Measurements from ENCODE around the gene ZNF236.

Gene ZNF236

DNA sequence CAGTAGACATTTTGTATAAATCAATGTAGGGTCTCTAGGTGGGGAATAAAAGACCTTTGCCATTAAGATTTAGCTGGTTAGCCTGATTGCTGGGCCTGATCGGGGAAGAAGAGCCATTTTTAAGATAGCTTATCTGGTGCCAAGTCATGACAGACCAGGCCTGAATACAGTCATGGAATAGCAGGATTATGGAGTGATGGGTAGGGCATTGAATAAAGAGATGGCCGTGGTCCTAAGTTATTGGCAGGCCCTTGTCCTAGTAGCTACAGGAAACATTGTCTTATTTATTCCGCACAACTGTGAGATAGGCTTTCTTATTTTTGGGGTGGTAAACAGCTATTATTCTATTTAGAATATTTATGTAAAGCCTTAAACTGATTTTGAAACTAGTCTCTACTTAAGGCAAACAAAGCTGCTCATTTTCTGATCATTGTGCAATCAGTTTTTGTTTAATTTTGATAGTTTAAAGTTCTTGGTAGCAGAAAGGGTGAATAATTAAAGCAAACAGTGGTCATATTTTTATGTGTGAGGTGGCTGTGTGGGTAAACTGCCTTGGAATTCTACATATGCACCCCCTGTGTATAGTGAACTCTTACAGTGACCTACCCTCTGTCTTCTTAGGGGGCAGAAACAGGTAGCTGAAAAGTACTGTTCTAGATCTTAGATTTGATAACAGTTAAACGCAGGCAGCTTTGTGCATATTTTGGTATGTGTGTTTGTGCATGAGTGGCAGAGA lies 22.6 kb downstream of the ZNF236 start:
- in situ Hi-C loops (cut with HindIII; ENCODE audit: low pct_ligation_motif_present, low pct_unique_long_range_greater_than_20kb, low sequenced_read_pairs), result no loop called here
- no peak for DNase-seq

DNA sequence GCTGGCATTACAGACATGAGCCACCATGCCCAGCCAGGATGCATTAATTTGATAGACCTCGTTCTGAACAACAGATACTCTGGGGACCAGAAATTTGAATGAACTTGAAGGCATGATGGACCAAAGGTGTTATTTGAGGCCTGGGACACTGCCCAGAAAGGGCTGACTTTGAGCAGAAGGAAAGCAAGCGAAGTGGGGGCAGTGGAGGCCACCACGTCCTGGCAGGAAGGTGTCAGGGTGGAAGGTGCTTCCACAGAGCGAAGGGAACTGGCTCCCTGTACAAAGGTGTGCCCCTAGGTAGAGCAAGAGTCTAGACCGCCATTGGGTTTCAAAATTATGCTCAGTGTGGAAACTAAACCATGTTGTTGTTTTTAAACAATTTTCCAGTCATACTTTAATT lies 23.9 kb downstream of the ZNF236 start:
- no peak for DNase-seq
- in situ Hi-C loops (cut with HindIII; ENCODE audit: low pct_ligation_motif_present, low pct_unique_long_range_greater_than_20kb, low sequenced_read_pairs), result no loop called here

DNA sequence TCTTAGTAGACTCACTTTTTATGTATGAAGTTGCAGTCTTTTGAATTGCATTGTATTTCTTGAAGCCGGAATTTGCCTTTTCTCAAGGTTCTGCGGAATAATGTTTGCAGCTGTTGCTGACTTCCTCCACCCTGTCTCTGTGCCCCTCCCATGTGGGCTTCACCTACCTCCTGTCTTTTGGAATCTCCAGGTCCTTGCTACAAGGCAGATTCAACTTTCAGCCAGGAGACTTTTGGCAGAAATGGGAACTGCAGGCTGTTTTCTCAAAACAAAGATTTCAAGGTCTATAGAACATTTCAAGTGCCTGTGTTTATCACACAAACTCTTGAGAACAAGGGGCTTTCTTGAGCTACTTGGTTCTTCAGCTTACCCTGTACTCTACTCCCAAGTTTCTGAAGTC lies 25.6 kb downstream of the ZNF236 start:
- in situ Hi-C loops (cut with HindIII; ENCODE audit: low pct_ligation_motif_present, low pct_unique_long_range_greater_than_20kb, low sequenced_read_pairs), result no loop called here

DNA sequence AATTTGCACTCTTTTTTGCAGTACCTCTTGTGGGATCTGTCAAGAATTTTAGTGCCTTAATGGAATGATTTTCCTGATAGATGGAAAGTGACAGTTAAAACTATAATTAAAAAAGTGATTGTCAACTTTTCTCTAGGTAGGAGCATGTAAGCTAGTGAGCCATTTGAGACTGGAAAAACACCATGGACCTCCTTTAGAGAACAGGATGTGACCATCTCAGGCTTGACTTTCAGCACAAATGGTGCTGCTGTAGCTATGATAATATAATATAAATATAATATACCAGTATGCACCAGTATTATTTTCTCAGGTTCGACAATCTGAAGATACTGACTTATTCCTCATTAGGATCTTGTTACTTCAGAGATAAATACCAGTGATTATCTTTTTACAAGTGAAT lies 27.8 kb downstream of the ZNF236 start:
- no peak for DNase-seq
- in situ Hi-C loops (cut with HindIII; ENCODE audit: low pct_ligation_motif_present, low pct_unique_long_range_greater_than_20kb, low sequenced_read_pairs), result no loop called here

More for the DNA sequence above, 25.6 kb downstream of the ZNF236 start:
- peak; percentile 6 for DNase-seq

DNA sequence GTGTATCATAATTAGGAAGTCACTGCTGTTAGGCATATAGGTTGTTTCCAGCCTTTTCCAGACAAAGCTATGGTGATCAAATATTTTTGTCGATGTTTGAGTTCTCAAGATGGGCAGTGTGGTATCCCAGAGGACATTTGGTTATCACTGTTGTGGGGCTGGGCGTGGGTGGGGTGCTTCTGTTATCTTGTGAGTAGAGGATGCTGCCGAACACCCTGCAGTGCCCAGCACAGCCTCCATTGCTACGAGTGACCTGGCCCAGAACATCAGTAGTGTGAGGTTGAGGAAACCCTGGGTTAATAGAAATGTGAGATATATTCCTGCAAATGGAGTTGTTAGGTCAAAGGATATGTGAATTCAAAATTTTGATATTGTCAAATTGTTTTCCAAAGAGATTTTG lies 33.2 kb downstream of the ZNF236 start:
- in situ Hi-C loops (cut with HindIII; ENCODE audit: low pct_ligation_motif_present, low pct_unique_long_range_greater_than_20kb, low sequenced_read_pairs), result no loop called here
- no peak for DNase-seq

DNA sequence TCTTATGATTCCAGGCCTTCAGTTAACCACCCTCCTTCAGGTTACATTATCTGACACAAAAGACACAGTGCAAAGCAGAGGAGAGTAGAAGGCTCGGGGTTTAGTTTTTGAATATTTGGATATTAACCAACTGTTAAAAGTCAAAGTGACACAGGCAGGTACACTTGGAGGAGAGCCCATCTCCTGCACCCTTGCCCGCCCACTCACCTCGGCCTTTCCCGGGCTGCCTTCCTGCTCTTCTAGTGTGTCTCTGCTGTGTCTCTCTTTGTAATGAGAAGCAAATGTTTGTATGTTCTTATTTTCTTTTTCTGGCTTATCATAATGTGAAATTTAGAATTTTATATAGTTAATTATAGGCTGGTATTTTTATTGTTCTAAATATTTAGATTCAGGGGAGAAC lies 35.1 kb downstream of the ZNF236 start:
- in situ Hi-C loops (cut with HindIII; ENCODE audit: low pct_ligation_motif_present, low pct_unique_long_range_greater_than_20kb, low sequenced_read_pairs), result no loop called here
- no peak for DNase-seq

DNA sequence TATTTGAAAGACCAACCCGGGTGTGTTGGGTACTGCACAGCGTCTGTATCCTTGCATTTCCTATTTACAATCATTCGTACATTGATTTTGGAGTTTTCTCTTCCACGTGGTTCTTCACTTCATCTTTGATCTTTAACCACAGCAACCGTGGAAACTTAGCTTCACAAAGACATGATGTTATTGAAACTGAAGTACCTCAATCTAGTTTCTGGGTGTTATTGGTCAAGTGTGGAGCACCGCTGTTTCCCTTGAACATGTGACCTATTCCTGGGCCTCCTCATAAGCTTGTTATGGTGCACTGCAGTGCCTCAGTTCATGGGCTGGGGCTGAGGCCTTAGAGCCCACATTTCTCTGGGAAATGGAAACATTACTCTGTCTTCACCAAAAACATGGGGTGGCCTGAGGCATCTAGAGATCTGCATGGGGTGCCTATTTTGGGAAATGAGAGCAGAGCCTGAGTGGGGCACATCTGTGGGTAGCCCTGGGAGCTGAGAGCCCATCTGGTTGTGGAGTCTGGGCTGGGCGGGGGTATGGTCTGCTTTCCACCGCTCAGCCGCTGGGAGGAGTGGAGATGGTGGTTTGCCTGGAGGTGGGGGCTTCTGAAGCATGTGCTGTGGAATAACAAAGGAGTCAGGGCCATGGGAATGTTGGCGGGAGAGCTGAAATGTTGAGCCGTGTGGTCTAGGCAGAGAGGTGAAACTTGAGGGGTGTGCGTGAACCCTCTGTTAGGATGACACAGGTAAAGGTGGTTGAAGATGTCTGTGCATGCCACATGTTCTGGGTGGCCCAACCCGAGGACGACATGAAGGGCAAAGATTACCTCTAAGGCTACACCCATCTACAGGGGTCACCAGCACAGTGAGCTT lies 37.4 kb downstream of the ZNF236 start:
- in situ Hi-C loops (cut with HindIII; ENCODE audit: low pct_ligation_motif_present, low pct_unique_long_range_greater_than_20kb, low sequenced_read_pairs), result no loop called here
- DNase-seq, result no peak

DNA sequence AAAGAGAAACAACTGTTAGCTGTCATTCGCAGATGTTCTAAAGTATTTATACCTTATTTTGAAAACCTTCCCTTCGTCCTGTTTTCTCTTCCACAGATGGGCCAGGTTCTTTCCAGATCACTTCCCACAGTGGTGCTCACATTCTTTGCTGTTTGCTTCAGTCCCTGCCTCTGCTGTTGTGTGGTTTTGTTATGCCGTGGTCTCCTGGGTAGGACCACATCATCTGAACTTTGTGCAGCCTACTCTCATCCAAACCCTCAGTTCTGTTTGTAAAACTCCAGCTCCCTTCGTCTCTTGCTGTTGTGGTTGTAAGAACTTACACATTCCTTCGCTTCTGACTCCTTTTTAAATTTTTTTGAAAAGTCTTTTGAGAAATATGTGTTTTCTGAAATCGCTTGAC lies 38.1 kb downstream of the ZNF236 start:
- in situ Hi-C loops (cut with HindIII; ENCODE audit: low pct_ligation_motif_present, low pct_unique_long_range_greater_than_20kb, low sequenced_read_pairs), result no loop called here
- no peak for DNase-seq

DNA sequence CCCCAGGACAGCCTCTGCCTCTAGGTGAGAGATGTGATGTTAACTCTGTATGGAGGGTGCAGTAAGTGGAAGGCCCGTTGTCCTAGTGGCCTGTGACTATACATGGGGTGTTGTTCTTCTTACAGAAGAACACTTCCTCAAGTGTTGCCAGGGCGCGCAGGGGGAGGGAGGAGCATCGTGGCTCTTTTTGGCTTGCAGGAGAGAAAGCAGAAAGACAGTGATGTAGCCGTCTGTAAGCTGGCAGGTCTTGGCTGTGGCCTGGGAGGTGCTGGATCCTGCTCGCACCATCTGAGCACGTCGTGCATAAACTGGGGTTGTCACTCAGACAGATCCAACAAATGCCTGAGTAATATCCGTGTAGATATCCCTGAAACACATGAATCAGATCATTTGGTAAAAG lies 44.3 kb downstream of the ZNF236 start:
- in situ Hi-C loops (cut with HindIII; ENCODE audit: low pct_ligation_motif_present, low pct_unique_long_range_greater_than_20kb, low sequenced_read_pairs), result no loop called here
- DNase-seq, result no peak

DNA sequence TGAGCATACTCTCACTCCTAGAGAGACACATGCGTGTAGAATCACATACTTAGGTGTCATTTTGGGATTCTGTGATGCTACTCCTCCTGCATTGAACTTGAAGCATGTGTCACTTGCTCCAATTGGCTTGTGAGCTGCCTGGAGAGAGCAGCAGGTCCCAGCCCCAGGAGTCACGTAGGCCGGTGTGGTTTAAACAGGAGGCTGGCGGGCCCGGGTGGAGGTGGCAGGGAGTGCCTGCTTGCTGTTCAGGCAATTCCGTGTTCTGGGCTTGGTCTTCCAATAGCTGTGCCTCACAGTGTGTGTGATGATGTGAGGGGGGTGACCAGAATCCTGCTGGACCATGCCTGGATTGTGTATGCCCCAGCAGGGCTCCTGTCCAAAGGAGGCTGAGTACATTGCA lies 51.0 kb downstream of the ZNF236 start:
- DNase-seq, result no peak
- in situ Hi-C loops (cut with HindIII; ENCODE audit: low pct_ligation_motif_present, low pct_unique_long_range_greater_than_20kb, low sequenced_read_pairs), result no loop called here

DNA sequence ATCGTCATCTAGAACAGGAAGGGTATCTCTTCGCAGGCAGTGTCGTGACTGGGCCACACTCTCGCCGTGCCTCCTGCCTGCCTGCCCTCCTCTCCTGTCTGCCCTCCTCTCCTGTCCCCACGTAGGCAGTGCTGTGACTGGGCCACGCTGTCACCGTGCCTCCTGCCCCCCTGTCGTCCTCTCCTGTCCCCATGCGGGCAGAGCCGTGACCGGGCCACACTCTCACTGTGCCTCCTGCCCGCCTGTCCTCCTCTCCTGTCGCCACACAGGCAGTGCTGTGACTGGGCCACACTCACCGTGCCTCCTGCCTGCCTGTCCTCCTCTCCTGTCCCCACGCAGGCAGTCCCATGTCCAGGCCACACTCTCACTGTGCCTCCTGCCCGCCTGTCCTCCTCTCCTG lies 51.4 kb downstream of the ZNF236 start:
- in situ Hi-C loops (cut with HindIII; ENCODE audit: low pct_ligation_motif_present, low pct_unique_long_range_greater_than_20kb, low sequenced_read_pairs), result no loop called here

DNA sequence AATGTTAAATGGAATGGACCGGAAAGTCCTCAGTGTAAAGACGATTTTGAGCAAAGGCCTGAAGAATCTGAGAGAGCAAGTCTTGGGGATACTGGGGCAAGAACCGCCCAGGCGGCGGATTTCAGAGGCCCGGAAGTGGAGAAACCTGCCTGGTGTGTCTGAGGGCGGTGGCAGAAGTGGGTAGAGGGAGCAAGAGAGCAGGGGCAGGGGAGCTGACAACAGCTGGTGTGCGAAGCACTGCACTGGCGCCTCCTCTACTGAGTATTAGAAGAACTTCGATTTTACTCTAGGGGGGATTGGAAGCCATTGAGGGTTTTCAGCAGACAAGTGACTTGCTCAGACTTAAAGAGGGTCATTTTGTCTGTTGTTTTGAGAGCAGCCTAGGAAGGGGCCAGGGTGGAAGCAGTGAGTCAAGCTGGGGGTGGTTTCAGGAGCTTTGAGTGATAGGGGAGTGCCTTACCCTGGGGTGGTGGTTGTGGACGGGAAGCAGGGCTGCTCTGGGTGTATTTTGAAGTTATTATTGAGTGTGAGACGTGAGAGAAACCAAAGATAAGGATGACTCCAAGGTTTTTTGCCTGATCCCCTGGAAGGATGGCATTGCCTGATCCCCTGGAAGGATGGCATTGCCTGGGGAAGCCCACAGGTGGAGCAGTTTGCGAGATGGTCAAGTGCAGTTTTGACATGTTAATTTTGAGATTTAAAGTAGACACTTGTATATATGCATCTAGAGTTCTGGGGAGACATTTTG lies 52.5 kb downstream of the ZNF236 start:
- no peak for DNase-seq
- in situ Hi-C loops (cut with HindIII; ENCODE audit: low pct_ligation_motif_present, low pct_unique_long_range_greater_than_20kb, low sequenced_read_pairs), result no loop called here

More for the DNA sequence above, 51.4 kb downstream of the ZNF236 start:
- DNase-seq, result no peak

DNA sequence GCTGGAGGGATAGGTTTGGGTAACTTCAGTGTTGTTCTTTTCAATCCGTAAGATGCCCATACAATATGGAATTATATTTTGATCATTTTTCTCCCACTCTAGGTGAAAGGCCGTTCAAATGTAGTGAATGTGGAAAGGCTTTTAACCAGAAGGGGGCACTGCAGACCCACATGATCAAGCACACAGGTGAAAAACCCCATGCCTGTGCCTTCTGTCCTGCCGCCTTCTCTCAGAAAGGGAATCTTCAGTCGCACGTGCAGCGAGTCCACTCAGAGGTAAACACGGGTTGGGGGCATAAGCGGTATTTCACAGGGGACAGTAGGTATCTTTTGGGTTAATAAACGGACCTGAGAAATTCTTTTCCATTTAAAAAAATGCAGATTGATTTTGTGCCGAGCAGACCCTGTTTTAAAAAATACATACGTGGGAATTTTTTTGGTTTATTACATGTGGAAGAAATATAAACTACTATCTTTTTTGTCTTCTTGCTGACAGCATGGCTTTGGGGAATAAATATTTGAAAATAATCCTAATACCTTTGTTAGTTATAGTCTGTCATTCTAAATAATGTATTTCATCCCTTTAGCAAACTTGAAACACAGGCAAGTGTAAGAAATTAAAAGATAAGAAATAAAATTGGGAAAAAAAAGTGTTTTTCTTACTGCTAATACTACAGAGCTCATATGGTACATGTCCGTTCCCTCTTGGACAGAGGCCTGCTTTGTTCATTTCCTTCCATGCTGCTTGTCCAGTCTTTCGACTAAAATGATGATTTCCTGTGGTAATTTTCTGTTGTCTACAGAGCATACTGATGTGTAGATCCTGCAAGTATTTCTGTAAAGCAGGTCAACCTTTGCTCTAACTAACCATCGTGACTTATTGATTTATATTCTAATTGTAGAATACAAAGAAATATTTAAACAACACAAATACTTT lies 53.3 kb downstream of the ZNF236 start:
- in situ Hi-C loops (cut with HindIII; ENCODE audit: low pct_ligation_motif_present, low pct_unique_long_range_greater_than_20kb, low sequenced_read_pairs), result no loop called here
- peak; percentile 51 for DNase-seq

DNA sequence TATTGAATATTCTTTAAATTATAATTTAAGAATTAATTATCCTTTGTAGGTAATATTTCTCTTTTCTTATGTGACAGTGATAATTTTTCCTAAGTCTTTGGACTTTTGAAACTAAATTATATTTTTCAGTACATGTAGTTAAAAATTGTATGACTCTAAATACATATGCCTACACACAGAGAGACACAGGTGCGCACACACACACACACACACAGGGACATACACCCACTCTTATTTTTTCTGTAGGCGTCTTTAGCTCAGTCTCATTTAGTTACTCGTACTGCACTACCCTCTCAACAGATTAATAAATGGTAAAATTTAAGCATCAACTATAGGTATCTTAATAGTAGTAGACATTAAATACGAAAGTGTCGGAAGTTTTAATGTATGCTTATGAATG lies 56.1 kb downstream of the ZNF236 start:
- no peak for DNase-seq
- in situ Hi-C loops (cut with HindIII; ENCODE audit: low pct_ligation_motif_present, low pct_unique_long_range_greater_than_20kb, low sequenced_read_pairs), result no loop called here

DNA sequence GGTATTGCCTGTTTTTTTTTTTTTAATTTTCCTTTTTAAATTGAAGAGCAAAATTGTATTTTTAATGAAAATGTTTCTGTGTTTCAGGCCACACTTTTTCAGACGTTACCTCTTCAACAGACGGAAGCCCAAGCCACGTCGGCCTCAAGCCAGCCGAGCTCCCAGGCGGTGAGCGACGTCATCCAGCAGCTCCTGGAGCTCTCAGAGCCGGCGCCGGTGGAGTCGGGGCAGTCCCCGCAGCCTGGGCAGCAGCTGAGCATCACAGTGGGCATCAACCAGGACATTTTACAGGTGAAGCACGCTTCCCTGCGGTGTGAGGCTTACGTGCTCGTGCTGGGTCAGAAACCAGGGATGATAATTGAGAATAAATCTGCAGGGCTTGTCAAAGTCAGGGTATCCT lies 57.7 kb downstream of the ZNF236 start:
- DNase-seq, result no peak
- in situ Hi-C loops (cut with HindIII; ENCODE audit: low pct_ligation_motif_present, low pct_unique_long_range_greater_than_20kb, low sequenced_read_pairs), result no loop called here

DNA sequence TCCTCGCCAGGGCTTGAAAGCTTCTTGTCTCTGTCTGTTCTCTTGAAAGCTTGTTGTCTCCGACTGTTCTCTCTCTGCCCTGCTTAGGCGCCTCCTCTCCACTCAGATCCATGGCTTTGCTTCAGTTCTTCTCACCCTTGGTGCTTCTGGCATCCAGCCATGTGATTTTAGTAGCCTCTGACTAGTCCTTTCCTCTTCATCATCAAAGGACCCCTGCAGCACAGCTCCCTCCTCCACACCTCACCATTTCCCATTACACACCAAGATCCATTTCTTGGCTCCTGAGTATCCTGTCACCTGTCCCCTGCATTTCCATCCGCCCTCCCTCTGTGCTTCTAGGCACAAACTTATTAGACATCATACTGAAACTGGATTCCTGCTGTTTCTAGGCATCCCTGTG lies 59.4 kb downstream of the ZNF236 start:
- in situ Hi-C loops (cut with HindIII; ENCODE audit: low pct_ligation_motif_present, low pct_unique_long_range_greater_than_20kb, low sequenced_read_pairs), result no loop called here
- no peak for DNase-seq

DNA sequence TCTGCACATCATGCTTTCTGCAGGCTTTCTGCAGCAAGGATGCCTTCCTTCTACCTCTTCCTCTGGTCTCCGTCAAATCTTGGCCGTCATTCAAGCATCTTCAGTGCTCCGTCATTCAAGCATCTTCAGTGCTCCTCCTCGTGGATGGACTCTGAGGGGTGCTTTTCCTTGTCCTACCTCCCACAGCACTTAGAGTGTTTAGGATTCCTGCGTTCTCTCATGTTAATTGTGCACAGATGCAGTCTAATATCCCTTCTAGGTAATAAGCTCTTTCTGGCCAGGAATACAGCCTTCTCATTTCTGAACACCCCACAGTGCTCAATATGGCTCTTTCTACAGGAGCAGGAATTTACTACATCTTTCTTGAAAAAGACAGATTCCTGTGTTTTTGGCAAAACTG lies 59.8 kb downstream of the ZNF236 start:
- in situ Hi-C loops (cut with HindIII; ENCODE audit: low pct_ligation_motif_present, low pct_unique_long_range_greater_than_20kb, low sequenced_read_pairs), result no loop called here

DNA sequence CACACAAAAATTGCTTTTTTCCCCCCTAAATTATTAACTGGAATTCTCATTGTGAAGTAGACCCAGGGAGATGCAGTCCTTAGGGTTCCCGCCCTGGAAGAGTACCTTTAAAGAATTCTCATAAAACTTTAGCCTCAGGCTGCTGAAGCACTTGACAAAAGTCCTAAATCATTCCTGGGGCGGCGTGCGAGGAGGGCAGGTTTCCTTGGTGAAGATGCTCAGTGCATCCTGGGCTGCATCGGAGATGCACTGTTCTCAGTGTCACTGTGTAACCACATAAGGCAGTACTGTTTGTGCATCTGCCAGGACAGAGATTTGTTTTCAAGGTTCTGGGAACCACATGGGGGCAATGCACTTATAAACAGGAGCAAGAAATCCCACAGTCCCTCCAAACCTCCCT lies 62.6 kb downstream of the ZNF236 start:
- in situ Hi-C loops (cut with HindIII; ENCODE audit: low pct_ligation_motif_present, low pct_unique_long_range_greater_than_20kb, low sequenced_read_pairs), result no loop called here

More for the DNA sequence above, 59.8 kb downstream of the ZNF236 start:
- DNase-seq, result no peak

More for the DNA sequence above, 62.6 kb downstream of the ZNF236 start:
- no peak for DNase-seq

Measured in ACHN (cell line).